Astrocyte (in vitro differentiated cells and primary cell): Measurements from ENCODE around the gene CALHM2.

Experiments
- EZH2 ChIP-seq: IDR thresholded peaks from 2 replicates; pipeline ENCODE4 v1.6.1; 2012; ENCODE audit warnings: mild to moderate bottlenecking, low read length, inconsistent platforms; ENCODE audit not compliant: insufficient read depth
- TF ChIP-seq, protein P1 (sequence below): IDR thresholded peaks from 2 replicates; pipeline ENCODE4 v1.5.1; 2011; ENCODE audit warnings: low read depth, mild to moderate bottlenecking, inconsistent platforms, low read length, moderate library complexity; ENCODE audit not compliant: insufficient read depth

DNA sequence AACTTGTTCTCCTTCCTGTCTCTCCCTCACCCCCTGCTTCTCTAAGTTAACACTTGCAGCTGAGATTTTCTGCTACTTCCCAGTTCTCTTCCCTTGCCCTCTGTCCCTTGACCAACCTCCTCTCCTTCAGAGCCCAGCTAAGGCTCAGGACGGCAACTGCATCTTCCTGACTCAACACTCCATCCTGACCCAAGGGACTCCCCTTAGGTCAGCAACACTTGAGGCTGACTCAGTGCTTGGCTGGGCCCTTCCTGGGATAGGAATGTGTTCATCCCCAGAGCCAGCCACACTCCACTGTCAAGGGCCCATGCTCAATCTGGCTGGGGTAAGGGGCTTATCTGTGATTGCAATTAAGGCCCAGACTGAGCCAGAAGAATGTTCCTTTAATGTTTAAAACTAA lies 3.4 kb downstream of the CALHM2 start:
- TF ChIP-seq, protein P1, sequence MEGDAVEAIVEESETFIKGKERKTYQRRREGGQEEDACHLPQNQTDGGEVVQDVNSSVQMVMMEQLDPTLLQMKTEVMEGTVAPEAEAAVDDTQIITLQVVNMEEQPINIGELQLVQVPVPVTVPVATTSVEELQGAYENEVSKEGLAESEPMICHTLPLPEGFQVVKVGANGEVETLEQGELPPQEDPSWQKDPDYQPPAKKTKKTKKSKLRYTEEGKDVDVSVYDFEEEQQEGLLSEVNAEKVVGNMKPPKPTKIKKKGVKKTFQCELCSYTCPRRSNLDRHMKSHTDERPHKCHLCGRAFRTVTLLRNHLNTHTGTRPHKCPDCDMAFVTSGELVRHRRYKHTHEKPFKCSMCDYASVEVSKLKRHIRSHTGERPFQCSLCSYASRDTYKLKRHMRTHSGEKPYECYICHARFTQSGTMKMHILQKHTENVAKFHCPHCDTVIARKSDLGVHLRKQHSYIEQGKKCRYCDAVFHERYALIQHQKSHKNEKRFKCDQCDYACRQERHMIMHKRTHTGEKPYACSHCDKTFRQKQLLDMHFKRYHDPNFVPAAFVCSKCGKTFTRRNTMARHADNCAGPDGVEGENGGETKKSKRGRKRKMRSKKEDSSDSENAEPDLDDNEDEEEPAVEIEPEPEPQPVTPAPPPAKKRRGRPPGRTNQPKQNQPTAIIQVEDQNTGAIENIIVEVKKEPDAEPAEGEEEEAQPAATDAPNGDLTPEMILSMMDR = no peak
- TF ChIP-seq EZH2 = no peak
